Osteocyte (in vitro differentiated cells): ENCODE measurements around the gene OSBPL10. TPM values are rescaled to one million over a fixed set of nuclear protein-coding genes. Genes with fewer than 3 reads are reported as not detected.
A peak's percentile ranks its signal among the peaks of the same experiment; 100 is the strongest.

Source experiments
- DNase-seq: peaks from one replicate; pipeline ENCODE4 v3.0.0; 2021; ENCODE audit warnings: mixed read lengths; ENCODE audit not compliant: unreplicated experiment; ENCODE audit errors: extremely low spot score
- H3K27ac Mint-ChIP-seq: one replicate; pipeline ENCODE4 v1.8.0; 2021; ENCODE audit warnings: mild to moderate bottlenecking, mixed read lengths; ENCODE audit not compliant: unreplicated experiment
- H3K27me3 Mint-ChIP-seq: one replicate; pipeline ENCODE4 v1.8.0; 2021; ENCODE audit warnings: mixed read lengths; ENCODE audit not compliant: unreplicated experiment
- H3K36me3 Mint-ChIP-seq: one replicate; pipeline ENCODE4 v1.8.0; 2021; ENCODE audit warnings: mixed read lengths; ENCODE audit not compliant: unreplicated experiment
- H3K4me1 Mint-ChIP-seq: one replicate; pipeline ENCODE4 v1.8.0; 2021; ENCODE audit warnings: mixed read lengths; ENCODE audit not compliant: unreplicated experiment
- H3K4me3 Mint-ChIP-seq: one replicate; pipeline ENCODE4 v1.8.0; 2021; ENCODE audit warnings: mild to moderate bottlenecking, moderate library complexity, mixed read lengths; ENCODE audit not compliant: unreplicated experiment
- H3K9me3 Mint-ChIP-seq: one replicate; pipeline ENCODE4 v1.8.0; 2021; ENCODE audit warnings: mixed read lengths; ENCODE audit not compliant: unreplicated experiment
- CTCF ChIP-seq: fragments of 200-600 bp; sonication (generic); IDR thresholded peaks from 2 replicates; pipeline ENCODE4 v1.5.0; 2021; ENCODE audit warnings: antibody characterized with exemption, mild to moderate bottlenecking, moderate library complexity
- total RNA-seq: library from RNA; stranded (reverse); gene quantifications from 2 replicates; pipeline ENCODE4 v1.2.1, GENCODE V29; 2021

The OSBPL10 gene
- total RNA-seq, 1 donor from 2014 or later = 21.7 TPM

GRCh38 chr3:31687020-31687802, 293.9 kb downstream of the OSBPL10 start:
- peak; percentile 11 for TF ChIP-seq CTCF
- no peaks in the 10 kb centered on the region for H3K27me3 Mint-ChIP-seq
- H3K36me3 Mint-ChIP-seq = peaks cover 33% of the 10 kb centered on the region
- peaks cover 7% of the 10 kb centered on the region for H3K4me1 Mint-ChIP-seq
- H3K27ac Mint-ChIP-seq = no peak overlapping the region
- no peak for DNase-seq
- H3K4me3 Mint-ChIP-seq = no peak overlapping the region
- peaks cover 5% of the 10 kb centered on the region for H3K9me3 Mint-ChIP-seq

GRCh38 chr3:31680072-31680870, 300.8 kb downstream of the OSBPL10 start:
- TF ChIP-seq CTCF = no peak
- H3K9me3 Mint-ChIP-seq = no peaks in the 10 kb centered on the region
- DNase-seq = peak; percentile 73
- no peak overlapping the region for H3K4me3 Mint-ChIP-seq
- H3K27me3 Mint-ChIP-seq = no peaks in the 10 kb centered on the region
- H3K27ac Mint-ChIP-seq = no peak overlapping the region
- peaks cover 10% of the 10 kb centered on the region for H3K4me1 Mint-ChIP-seq
- H3K36me3 Mint-ChIP-seq = peaks cover 25% of the 10 kb centered on the region

- no peak for DNase-seq
- no peaks in the 10 kb centered on the region for H3K27me3 Mint-ChIP-seq
- H3K4me1 Mint-ChIP-seq = peaks cover 10% of the 10 kb centered on the region
- no peak overlapping the region for H3K27ac Mint-ChIP-seq
- H3K36me3 Mint-ChIP-seq = peaks cover 6% of the 10 kb centered on the region
- H3K9me3 Mint-ChIP-seq = no peaks in the 10 kb centered on the region
- no peak for TF ChIP-seq CTCF
- H3K4me3 Mint-ChIP-seq = no peak overlapping the region
These were observed 304.5 kb downstream of the OSBPL10 start for GRCh38 chr3:31676556-31676955.

- H3K27me3 Mint-ChIP-seq = no peaks in the 10 kb centered on the region
- no peak for DNase-seq
- no peak overlapping the region for H3K27ac Mint-ChIP-seq
- TF ChIP-seq CTCF = no peak
- no peak overlapping the region for H3K4me3 Mint-ChIP-seq
- peaks cover 12% of the 10 kb centered on the region for H3K36me3 Mint-ChIP-seq
- H3K4me1 Mint-ChIP-seq = peaks cover 3% of the 10 kb centered on the region
- no peaks in the 10 kb centered on the region for H3K9me3 Mint-ChIP-seq
These were observed 307.1 kb downstream of the OSBPL10 start for GRCh38 chr3:31673950-31674349.

GRCh38 chr3:31671976-31672375, 309.1 kb downstream of the OSBPL10 start:
- Mint-ChIP-seq H3K4me3 (no peak overlapping the region), H3K4me1 (no peaks in the 10 kb centered on the region), H3K27ac (no peak overlapping the region), H3K27me3 (no peaks in the 10 kb centered on the region), H3K36me3 (peaks cover 23% of the 10 kb centered on the region), H3K9me3 (no peaks in the 10 kb centered on the region)
- no peak for TF ChIP-seq CTCF
- no peak for DNase-seq
